ENCODE results near the gene PGS1. TPM values are rescaled to one million over a fixed set of nuclear protein-coding genes. Genes with fewer than 3 reads are reported as not detected.
A peak's percentile ranks its signal among the peaks of the same experiment; 100 is the strongest.

The PGS1 gene
- total and polyA plus RNA-seq, 5 donors: 13.9 to 22.2 (median 20.2) TPM

DNA sequence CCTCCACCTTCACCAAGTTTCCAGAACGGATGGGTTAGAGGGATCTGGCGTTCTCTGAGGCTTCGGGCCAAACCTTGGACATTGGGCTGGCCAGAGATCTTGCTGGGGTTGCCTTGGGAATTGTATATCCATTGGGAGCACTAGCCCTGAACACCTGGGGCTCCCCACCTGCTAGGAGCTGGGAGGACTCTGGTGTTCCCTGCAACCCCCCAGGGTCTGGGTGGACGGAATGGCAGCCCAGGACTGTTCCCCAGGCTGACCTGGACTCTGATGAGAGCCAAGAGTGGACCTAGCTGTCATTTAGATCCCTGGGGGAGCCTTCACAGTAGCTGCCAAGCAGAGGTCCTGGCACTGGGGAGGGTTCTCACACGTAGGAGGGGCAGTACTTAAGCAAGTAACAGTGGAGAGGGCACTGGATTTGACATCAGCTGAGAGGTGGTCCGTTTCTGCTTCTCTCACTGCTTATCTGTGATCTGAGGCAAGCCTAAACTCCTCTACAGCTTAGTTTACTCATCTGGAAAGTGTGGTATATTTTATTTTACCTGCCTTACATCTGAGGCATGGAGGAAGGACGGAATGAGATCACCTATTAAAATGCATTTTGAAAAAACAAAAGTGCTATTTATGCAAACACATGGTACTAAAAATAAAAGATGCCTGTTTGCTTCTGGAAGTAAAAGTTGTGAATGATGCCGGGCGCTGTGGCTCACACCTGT, 30.2 kb upstream of the PGS1 start:
- Histone ChIP-seq H3K4me3 (ENCODE audit: low read length) (no peak overlapping the region), H3K4me1 (ENCODE audit: control insufficient read depth, insufficient read depth, low read length) (peaks cover 25% of the 10 kb centered on the region), H3K9me3 (ENCODE audit: control insufficient read depth, low read length) (no peaks in the 10 kb centered on the region), H3K27ac (ENCODE audit: low read length) (no peak overlapping the region), H3K27me3 (ENCODE audit: control insufficient read depth, insufficient read depth) (no peaks in the 10 kb centered on the region)
- DNase-seq (peak in 1 of 3 donors; percentile 62), ATAC-seq (no peak)
- intact Hi-C loops (cut with DNase I): no loop called here
- WGBS: 68% methylated on average over 9 of the region's 9 CpGs

DNA sequence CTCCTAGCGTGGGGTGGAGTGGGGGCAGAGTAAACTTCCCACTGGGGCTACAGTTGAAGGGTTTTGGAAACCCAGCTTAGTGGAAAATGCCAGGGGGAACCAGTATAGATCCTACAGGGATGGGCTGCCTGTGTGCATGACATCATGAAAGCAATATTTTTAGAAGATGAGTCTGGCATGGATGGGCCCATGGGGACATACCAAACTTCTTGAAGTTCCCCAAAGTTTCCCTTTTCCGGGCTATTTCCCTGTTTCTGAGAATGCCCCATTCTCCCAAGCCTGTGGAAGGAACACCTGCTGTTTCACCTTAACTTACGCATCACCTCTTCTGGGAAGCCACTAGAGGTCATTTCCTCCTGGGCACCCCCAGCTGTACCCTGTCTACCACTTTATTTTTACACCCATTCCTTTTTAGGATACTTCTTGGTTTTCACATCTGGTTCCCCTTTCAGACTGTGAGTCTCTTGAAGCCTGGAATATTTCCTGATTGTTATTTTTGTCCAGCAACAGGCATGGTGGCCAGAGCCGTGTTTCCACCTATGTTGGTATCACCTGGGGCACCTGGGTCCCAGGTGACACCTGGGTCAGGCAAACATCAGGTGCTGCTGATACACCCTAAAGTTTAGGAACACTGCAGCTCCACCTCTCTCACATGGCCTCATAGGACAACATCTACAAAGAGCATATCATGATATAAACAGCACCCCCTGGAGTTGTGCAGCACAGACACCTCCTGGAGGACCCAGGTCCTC, 28.4 kb upstream of the PGS1 start:
- 72% methylated on average over 4 of the region's 4 CpGs for WGBS
- Histone ChIP-seq H3K27me3 (ENCODE audit: control insufficient read depth, insufficient read depth) (no peaks in the 10 kb centered on the region), H3K27ac (ENCODE audit: low read length) (no peak overlapping the region), H3K9me3 (ENCODE audit: control insufficient read depth, low read length) (no peaks in the 10 kb centered on the region), H3K4me3 (ENCODE audit: low read length) (no peak overlapping the region), H3K4me1 (ENCODE audit: control insufficient read depth, insufficient read depth, low read length) (peaks cover 19% of the 10 kb centered on the region)
- ATAC-seq (no peak), DNase-seq (peak in 2 of 3 donors; percentile 40 to 47)
- intact Hi-C loops (cut with DNase I): no loop called here

- H3K27ac ChIP-seq (ENCODE audit: low read length): peak overlapping the region; percentile 96
- H3K4me3 ChIP-seq (ENCODE audit: low read length): no peak overlapping the region
- DNase-seq (peak; percentile 98 to 99 (median 99)), ATAC-seq (peak; percentile 78 to 86)
- intact Hi-C loops (cut with DNase I): no loop called here
- 21% methylated on average over 16 of the region's 16 CpGs for whole genome bisulfite sequencing
- H3K4me1 ChIP-seq (ENCODE audit: control insufficient read depth, insufficient read depth, low read length): peaks cover 19% of the 10 kb centered on the region
- H3K9me3 ChIP-seq (ENCODE audit: control insufficient read depth, low read length): no peaks in the 10 kb centered on the region
- H3K27me3 ChIP-seq (ENCODE audit: control insufficient read depth, insufficient read depth): no peaks in the 10 kb centered on the region
Observed at GRCh38 chr17:78351449-78352006, 26.9 kb upstream of the PGS1 start.

DNA sequence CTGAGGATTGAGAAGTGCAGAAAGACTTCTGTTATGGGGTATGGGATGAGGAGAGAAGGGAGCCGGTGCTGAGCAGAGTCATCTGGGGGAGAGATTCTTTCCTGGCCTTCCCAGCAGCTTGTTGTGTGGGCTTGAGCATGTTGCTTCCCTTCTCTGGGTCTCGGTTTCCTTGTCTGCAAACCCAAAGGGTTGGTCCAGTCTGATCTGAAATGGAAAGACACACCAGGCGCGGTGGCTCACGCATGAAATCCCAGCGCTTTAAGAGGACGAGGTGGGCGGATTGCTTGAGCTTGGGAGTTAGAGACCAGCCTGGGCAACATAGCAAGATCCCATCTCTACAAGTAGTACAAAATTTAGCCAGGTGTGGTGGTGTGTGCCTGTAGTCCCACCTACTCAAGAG, 24.6 kb upstream of the PGS1 start:
- peak in 2 of 3 donors; percentile 31 to 57 for DNase-seq
- H3K4me3 ChIP-seq (ENCODE audit: low read length): no peak overlapping the region
- no peaks in the 10 kb centered on the region for H3K9me3 ChIP-seq (ENCODE audit: control insufficient read depth, low read length)
- intact Hi-C loops (cut with DNase I): no loop called here
- H3K27me3 ChIP-seq (ENCODE audit: control insufficient read depth, insufficient read depth): no peaks in the 10 kb centered on the region
- H3K27ac ChIP-seq (ENCODE audit: low read length): peak overlapping the region; percentile 82
- ATAC-seq: no peak
- WGBS: 87% methylated on average over 8 of the region's 8 CpGs
- H3K4me1 ChIP-seq (ENCODE audit: control insufficient read depth, insufficient read depth, low read length): peaks cover 25% of the 10 kb centered on the region

GRCh38 chr17:78355045-78355641, 23.3 kb upstream of the PGS1 start:
- DNase-seq: peak in 1 of 3 donors; percentile 38
- no peak overlapping the region for H3K27ac ChIP-seq (ENCODE audit: low read length)
- ATAC-seq: no peak
- intact Hi-C loops (cut with DNase I): loop anchor here in 1 of 4 donors (5.0 kb wide), 1 partner anchor 63 kb away; no protein-coding TSS in a partner anchor
- WGBS: 74% methylated on average over 9 of the region's 9 CpGs
- H3K9me3 ChIP-seq (ENCODE audit: control insufficient read depth, low read length): no peaks in the 10 kb centered on the region
- no peaks in the 10 kb centered on the region for H3K27me3 ChIP-seq (ENCODE audit: control insufficient read depth, insufficient read depth)
- peaks cover 25% of the 10 kb centered on the region for H3K4me1 ChIP-seq (ENCODE audit: control insufficient read depth, insufficient read depth, low read length)
- H3K4me3 ChIP-seq (ENCODE audit: low read length): no peak overlapping the region

GRCh38 chr17:78355701-78356100, 22.7 kb upstream of the PGS1 start:
- ATAC-seq (no peak), DNase-seq (no peak)
- Histone ChIP-seq H3K27ac (ENCODE audit: low read length) (no peak overlapping the region), H3K4me1 (ENCODE audit: control insufficient read depth, insufficient read depth, low read length) (peaks cover 25% of the 10 kb centered on the region), H3K27me3 (ENCODE audit: control insufficient read depth, insufficient read depth) (no peaks in the 10 kb centered on the region), H3K9me3 (ENCODE audit: control insufficient read depth, low read length) (no peaks in the 10 kb centered on the region), H3K4me3 (ENCODE audit: low read length) (no peak overlapping the region)
- intact Hi-C loops (cut with DNase I): loop anchor here in 1 of 4 donors (5.0 kb wide), 1 partner anchor 63 kb away; no protein-coding TSS in a partner anchor
- 66% methylated on average over 3 of the region's 3 CpGs for WGBS

GRCh38 chr17:78356101-78356713, 22.2 kb upstream of the PGS1 start:
- Histone ChIP-seq H3K4me3 (ENCODE audit: low read length) (no peak overlapping the region), H3K27me3 (ENCODE audit: control insufficient read depth, insufficient read depth) (no peaks in the 10 kb centered on the region), H3K4me1 (ENCODE audit: control insufficient read depth, insufficient read depth, low read length) (peaks cover 25% of the 10 kb centered on the region), H3K9me3 (ENCODE audit: control insufficient read depth, low read length) (no peaks in the 10 kb centered on the region), H3K27ac (ENCODE audit: low read length) (no peak overlapping the region)
- ATAC-seq: no peak
- 64% methylated on average over 16 of the region's 16 CpGs for WGBS
- DNase-seq: peak; percentile 37 to 68 (median 62)
- intact Hi-C loops (cut with DNase I): loop anchor here in 1 of 4 donors (5.0 kb wide), 1 partner anchor 64 kb away; no protein-coding TSS in a partner anchor

GRCh38 chr17:78357177-78357586, 21.3 kb upstream of the PGS1 start:
- peak; percentile 1 to 13 for ATAC-seq
- 43% methylated on average over 7 of the region's 7 CpGs for WGBS
- DNase-seq: peak; percentile 76 to 83 (median 80)
- H3K4me3 ChIP-seq (ENCODE audit: low read length): peak overlapping the region; percentile 64
- H3K4me1 ChIP-seq (ENCODE audit: control insufficient read depth, insufficient read depth, low read length): peaks cover 17% of the 10 kb centered on the region
- intact Hi-C loops (cut with DNase I): loop anchor here in 1 of 4 donors (5.0 kb wide), 1 partner anchor 65 kb away; no protein-coding TSS in a partner anchor
- H3K27me3 ChIP-seq (ENCODE audit: control insufficient read depth, insufficient read depth): no peaks in the 10 kb centered on the region
- H3K27ac ChIP-seq (ENCODE audit: low read length): peak overlapping the region; percentile 9
- no peaks in the 10 kb centered on the region for H3K9me3 ChIP-seq (ENCODE audit: control insufficient read depth, low read length)

- DNase-seq (peak in 2 of 3 donors; percentile 62 to 66), ATAC-seq (no peak)
- Histone ChIP-seq H3K4me1 (ENCODE audit: control insufficient read depth, insufficient read depth, low read length) (peaks cover 14% of the 10 kb centered on the region), H3K27me3 (ENCODE audit: control insufficient read depth, insufficient read depth) (no peaks in the 10 kb centered on the region), H3K4me3 (ENCODE audit: low read length) (peak overlapping the region; percentile 64), H3K9me3 (ENCODE audit: control insufficient read depth, low read length) (no peaks in the 10 kb centered on the region), H3K27ac (ENCODE audit: low read length) (peak overlapping the region; percentile 9)
- intact Hi-C loops (cut with DNase I): loop anchor here in 1 of 4 donors (5.0 kb wide), 1 partner anchor 66 kb away; no protein-coding TSS in a partner anchor
- 81% methylated on average over 25 of the region's 25 CpGs for WGBS
Observed at GRCh38 chr17:78357672-78358537, 20.5 kb upstream of the PGS1 start.

Data from right cardiac atrium (tissue), 5 donors.